Measurements from ENCODE around the gene STBD1.
"Not testable (repeated sequence)": the region's sequence is repeated elsewhere in the genome, so short reads cannot be mapped to it uniquely, and the experiment has no call there.

The STBD1 gene

GRCh38 chr4:76326515-76326914 is 20.0 kb downstream of the STBD1 start:
- DNase-seq, result no peak

DNA sequence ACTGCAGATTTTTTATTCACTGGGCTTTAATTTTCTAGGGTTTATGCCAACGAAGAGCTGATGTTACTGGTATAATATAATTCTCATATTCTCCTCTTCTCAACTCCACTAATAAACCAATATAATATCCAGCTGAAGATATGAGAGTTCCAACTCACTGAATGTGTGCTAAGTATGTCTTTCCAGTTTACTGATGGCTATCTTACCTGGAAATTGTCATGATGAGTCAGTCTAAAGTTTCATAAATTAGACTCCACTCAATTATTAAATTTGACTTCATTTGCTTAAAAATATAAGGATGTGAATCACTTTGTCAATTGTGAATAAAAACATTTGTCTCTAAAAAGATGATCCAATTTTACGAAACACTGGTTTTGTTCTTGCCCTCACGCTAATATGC is 28.4 kb downstream of the STBD1 start:
- DNase-seq, result no peak

- DNase-seq, result no peak
These were observed 32.8 kb downstream of the STBD1 start for GRCh38 chr4:76339364-76339763.

- DNase-seq, result no peak
These were observed 34.5 kb downstream of the STBD1 start for GRCh38 chr4:76341063-76341462.

DNA sequence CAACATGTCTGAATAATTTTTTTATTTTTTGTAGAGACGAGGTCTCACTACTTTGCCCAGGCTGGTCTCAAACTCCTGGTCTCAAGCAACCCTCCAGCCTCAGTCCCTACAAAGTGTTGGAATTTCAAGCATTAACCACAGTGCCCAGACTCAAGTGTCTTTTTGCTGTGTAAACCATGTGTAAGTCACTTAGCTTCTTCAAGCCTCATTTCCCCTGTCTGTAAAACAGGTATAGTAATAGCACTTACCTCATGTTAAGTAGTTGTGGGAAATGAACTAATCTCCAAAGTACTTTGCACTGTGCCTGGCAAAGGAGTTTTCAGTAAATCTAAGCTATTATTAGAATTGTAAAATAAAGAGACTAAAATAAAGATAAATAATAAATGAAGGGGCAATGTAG is 35.7 kb downstream of the STBD1 start:
- no peak for DNase-seq

GRCh38 chr4:76342803-76343202 is 36.3 kb downstream of the STBD1 start:
- no peak for DNase-seq

DNA sequence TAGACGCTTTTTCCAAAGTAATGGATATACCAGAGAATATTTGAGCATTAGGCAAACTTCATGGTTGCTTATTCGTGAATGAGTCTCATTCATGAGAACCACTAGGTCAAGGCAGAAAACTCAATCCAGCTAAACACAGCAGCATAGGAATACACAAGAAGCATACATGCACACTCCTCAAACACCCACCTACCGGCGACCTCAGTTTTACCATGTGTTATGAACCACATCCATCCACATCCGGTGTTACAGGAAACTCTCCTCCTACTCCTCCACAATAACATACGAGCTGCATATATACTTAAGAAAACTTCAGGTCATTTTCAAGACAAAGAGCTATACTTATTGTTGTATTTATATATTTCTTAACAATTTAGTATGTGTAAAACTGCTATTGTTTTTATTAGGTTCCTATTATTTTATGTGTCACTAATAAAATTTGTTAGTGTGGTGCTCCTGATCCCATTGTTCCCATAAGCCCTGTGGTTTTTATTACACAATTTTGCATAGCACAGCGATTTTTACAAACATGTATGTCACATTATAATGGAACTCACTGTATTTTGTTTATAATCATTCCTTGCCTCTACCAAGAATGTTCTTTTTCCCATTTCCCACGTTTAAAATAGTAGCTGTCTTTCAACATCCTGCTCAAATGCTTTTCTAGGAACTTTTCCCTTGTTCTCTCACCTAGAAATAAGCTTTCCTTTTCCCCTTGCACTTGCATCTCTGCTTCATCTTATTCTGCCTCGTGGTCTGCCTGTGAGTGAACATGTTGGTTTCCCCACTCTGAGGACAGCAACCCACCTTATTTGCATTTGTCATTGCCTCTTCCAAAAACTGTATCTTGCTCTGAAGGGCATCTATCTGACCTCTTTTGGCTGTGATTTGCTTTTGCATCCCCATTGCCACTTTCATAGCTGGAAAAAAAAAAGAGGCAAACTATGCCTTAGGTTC is 48.3 kb downstream of the STBD1 start:
- peak; percentile 23 for DNase-seq

DNA sequence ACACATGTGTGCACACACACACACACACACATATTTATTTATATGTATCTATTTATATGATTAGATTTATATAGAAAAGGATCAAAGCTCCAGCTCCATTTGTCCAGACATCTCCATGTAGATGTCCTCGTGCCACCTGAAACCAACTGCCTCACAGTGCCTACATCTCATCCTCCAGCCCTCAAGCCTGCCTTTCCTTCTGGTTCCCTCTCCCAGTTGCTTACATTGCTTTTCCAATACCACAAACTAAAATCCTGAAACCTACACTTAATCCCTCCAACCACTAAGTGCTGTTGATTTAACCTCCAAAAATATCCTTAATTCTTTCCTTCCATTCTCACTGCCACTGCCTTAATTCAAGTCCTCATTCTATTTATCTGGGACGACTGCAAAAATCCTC is 51.4 kb downstream of the STBD1 start:
- DNase-seq, result no peak

DNA sequence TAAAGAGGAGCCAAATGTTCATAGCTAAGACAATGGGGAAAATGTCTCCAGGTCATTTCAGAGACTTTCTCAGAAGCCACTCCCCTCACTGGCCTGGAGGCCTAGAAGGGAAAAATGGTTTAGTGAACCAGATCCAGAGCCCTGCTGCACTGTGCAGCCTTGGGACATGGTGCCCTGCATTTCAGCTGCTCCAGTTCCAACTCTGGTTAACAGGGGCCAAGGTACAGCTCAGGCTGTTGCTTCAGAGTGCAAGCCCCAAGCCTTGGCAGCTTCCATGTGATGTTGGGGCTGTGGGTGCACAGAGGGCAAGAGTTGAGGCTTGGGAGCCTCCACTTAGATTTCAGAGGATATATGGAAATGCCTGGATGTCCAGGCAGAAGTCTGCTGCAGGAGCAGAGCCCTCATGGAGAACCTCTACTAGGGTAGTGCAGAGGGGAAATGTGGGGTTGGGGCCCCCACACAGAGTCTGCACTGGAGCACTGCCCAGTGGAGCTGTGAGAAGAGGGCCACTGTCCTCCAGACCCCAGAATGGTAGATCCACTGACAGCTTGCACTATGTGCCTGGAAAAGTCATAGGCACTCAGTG is 53.4 kb downstream of the STBD1 start:
- not testable (repeated sequence) for DNase-seq

All from stimulated activated CD4-positive, alpha-beta T cell treated with anti-CD3 and anti-CD28 coated beads, Interleukin-15, amount 100 ng/mL, for 24 hours (primary cell).